GM19238 (cell line): ENCODE data around the gene TMEM254.
A peak's percentile ranks its signal among the peaks of the same experiment; 100 is the strongest.
"Not testable (repeated sequence)": the region's sequence is repeated elsewhere in the genome, so short reads cannot be mapped to it uniquely, and the experiment has no call there.

Experiments
- DNase-seq: peaks from one replicate; pipeline ENCODE4 v3.0.0; 2011; ENCODE audit warnings: low spot score; ENCODE audit not compliant: insufficient read length

The TMEM254 gene

DNA sequence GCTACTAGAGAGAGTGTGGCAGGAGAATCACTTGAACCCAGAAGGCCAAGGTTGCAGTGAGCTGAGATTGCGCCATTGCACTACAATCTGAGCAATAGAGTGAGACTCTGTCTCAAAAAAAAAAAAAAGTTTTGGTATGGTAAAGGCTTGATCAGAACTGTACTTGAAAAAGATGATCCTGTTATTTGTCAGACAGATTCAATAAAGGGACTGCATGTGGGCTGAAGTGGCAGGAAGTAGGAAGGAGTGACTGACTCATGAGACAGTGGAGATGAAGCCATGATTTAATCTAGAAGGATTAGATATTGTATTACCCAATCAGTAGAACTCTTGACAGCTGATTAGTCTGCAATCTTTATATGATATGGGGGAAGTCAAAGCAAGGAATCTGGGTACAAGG is 2.7 kb upstream of the TMEM254 start:
- no peak for DNase-seq

DNA sequence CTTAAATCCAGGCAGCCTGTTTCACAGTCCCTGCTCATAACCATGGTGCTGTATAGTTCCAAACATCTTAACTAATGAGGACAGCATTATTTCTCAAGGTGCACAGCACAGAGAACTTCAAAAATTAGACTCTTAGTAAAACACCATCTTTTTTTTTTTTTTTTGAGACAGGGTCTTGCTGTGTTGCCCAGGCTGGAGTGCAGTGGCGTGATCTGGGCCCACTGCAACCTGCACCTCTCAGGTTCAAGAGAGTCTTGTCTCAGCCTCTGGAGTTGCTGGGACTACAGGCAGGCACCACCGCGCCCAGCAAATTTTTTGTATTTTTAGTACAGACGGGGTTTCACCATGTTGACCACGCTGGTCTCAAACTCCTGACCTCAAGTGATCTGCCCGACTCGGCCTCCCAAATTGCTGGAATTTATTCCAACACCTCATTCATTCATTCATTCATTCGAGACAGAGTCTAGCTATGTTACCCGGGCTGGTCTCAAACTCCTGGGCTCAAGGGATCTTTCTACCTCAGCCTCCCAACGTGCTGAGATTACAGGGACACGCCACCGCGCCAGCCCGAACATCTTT is 507 bp upstream of the TMEM254 start:
- no peak for DNase-seq

DNA sequence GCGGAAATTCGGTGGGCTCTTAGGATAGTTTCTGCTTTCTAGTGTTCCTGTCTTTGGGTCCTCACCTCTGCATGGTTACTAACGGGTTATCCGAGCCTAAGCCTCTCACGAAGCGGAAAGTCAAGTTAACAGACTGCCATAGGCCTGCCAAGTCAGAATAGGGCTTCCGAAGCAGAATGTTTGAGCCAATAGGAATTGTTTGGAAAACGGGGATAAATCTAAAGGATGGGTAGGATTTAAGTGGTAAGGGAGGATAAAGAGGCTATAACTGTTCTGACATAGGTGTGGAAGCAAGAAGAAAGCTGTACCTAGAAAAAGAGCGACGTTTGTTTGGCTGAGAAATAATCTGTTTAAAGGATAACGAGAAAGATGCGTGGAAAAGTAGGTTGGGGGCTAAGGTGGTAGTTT is 851 bp downstream of the TMEM254 start:
- no peak for DNase-seq

DNA sequence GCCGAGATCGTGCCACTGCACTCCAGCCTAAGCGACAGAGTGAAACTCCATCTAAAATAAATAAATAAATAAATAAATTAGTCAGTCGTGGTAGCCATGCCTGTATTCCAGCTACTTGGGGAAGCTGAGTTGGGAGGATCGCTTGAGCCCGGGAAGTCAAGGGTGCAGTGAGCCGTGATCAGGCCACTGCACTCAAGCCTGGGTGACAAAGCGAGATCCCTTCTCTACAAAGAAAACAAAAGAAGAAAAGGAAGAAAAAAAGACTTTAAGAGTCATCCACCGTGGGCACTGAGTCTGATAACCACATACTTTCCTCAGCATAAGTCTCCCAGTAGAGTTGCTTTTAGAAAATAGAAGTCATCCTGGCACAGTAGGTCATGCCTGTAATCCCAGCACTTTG is 2.6 kb downstream of the TMEM254 start:
- no peak for DNase-seq

DNA sequence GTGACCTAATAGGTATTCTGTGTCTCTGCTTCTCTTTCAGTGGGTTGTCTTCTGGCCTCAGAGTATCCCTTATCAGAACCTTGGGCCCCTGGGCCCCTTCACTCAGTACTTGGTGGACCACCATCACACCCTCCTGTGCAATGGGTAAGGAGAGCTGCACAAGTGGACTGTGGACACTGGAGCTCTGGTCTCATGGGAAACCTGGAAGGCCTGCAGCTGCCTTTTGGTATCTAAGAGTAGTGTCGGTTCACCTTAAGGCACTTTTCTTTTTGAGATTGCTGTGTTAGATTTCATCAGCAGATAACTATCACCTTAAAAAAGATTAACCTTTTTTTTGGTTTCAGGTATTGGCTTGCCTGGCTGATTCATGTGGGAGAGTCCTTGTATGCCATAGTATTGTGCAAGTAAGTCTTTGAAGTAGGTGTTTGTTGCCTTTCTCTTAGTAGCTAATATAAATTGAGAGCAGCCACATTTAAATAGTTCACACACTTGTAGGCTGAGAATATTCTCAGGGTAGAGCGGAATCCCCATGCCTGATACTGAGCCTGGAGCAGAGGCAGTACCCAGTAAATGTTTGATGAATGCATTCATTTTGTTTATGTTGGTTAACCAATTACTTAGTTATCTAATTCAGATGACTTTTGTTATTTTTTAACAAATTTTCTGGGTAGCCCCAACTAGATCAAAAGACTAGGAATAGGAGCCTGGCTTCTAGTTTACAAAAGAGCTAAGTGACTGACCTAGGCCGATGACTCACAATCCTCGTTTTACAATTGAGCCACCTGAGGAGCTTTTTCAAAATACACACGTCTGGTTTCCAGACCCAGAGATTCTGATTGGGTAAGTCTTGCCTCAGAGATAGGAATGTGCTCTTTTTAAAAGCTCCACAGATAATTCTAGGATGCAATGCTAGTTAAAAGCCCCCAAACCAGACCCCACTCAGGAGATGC is 3.6 kb downstream of the TMEM254 start:
- DNase-seq, result no peak

DNA sequence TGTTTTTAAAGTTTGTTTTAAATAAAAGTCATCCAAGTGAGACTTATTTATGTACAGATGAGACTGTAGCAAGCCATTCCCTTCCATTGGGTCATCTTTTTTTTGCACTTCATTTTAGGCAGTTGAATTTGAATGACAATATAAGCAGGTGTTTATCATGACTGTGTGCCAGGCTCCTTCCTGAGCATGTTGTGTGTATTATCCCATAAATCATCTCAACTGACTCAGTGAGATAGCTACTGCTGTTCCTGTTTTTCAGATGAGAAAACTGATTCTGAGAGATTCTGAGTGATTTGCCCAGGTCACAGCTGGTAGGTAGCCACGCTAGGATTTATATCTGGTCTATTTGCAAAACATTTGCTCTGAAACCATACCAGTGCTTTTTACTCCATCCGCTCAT is 11.7 kb downstream of the TMEM254 start:
- no peak for DNase-seq

DNA sequence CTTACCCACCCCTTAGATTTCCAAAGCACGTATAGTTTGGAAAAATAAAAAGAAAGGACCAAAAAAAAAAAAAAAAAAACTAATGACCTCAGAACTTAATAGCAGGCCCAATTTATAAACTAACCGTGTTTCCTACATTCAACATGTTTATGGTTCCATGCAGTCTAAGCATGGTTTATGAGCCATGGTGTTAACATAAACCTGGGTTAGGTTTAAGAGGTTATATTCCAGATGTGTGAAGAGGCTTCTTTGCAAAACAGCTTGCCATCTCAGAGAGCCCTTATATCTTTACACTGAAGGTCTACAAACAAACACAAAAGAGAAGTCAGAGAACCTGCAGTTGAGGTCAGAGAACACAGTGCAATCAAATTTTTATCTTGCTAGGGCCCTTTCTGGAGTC is 15.8 kb downstream of the TMEM254 start:
- no peak for DNase-seq

DNA sequence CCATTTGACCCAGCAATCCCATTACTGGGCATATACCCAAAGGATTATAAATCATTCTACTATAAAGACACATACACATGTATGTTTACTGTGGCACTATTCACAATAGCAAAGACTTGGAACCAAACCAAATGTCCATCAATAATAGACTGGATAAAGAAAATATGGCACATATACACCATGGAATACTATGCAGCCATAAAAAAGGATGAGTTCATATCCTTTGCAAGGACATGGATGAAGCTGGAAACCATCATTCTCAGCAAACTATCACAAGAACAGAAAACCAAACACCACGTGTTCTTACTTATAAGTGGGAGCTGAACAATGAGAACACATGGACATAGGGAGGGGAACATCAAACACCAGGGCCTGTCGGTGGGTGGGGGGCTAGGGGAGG is 19.8 kb downstream of the TMEM254 start:
- not testable (repeated sequence) for DNase-seq

DNA sequence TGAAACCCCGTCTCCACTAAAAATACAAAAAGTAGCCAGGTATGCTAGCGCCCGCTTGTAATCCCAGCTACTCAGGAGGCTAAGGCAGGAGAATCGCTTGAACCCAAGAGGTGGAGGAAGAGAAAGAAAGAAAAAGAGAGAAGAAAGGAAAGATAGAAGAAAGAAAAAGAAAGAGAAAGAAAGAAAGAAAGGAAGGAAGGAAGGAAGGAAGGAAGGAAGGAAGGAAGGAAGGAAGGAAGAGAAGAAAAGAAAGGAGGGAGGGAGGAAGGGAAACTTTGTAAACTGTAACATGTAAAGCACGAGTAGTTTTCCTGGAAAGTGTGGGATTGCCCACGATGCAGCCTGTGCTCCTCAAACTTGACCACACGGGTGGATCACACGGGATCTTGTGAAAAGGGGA is 20.8 kb downstream of the TMEM254 start:
- not testable (repeated sequence) for DNase-seq

DNA sequence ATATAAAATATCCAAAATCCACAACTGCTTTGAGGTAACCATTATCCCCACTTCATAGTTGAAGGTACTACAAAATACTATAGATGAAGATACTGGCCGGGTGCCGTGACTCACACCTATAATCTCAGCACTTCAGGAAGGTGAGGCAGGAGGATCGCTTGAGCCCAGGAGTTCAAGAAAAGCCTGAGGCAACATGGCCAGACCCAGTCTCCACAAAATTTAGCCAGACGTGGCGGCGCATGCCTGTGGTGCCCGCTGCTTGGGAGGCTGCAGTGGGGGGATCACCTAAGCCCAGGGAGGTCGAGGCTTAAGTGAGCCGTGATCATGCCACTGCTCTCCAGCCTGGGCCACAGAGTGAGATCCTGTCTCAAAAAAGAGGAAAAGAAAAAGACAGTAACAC is 21.7 kb downstream of the TMEM254 start:
- DNase-seq, result no peak

DNA sequence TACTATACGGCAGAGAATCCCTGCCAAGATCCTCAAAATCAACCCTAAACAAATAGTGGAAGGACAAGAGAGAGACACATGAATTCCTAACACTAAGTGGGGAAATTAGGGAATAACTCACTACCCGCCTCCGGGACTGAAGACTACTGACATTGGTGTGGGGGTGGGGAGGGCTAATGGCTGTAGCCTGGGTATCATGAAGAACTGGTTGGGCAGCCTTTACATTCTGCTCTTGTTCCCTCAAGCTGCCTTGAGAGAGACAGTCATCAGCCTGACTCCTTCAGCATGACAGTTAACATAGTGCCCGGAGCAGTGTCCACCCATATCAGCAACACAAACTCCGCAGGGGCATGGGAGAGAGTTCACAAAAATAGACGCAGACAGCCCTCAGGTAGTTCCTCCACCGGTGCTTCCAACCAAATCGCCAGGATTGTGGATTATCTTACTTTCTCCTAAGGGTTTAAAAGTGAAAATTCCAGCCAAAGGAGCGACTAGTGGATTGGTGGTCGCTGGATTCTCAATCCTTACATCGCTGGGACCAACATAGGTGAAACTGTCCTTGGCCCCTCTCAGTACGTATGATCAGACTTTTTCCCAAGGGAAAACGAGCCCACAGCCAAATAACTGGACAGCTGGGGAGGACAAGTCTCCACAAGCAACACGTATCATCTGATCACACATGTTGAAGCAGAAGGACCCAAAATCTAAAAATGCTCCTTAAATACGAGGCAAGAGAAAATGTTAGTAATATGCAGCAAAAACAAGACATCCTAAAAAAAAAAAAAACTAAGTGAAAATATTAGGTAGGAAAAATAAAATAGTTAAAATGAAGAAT is 22.6 kb downstream of the TMEM254 start:
- DNase-seq, result no peak

DNA sequence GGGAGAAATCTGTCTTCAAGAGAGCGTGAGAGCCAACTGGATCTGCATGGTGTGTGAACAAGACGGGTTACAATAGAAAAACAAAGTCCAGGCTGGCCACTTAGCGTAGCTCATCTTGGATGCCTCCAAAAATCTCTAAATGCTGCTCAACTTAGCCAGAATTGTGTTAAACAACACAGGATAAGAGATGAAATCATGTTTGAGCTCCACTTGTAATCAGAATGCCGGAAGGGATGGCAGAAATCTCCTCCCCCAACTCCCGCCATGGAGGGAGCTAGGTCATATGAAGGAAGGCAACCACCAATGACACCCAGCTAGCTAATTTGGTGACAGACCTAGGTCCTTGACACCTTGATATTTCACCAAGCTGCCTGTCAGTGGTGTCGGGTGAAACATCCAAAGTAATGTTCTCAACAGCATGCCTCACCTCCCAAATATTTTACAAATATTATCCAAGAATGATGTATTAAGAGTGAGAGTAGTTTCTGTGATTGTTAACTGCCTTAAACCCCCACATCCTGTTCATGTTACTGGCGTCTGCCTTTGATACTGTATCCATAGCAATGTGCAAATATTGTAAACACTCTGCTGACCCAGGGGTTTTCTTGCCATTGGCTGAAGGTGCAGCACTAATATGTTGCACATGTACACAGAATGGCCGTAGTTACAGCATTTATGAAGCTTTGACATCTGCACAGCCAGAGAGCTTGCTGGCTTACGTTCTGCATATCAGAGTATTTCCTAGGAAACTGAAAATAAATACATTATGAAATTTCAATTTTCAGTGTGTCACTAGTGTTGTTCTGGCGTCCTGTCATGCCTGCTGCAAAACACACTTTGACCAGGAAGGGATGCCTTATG is 25.8 kb downstream of the TMEM254 start:
- peak; percentile 12 for DNase-seq

DNA sequence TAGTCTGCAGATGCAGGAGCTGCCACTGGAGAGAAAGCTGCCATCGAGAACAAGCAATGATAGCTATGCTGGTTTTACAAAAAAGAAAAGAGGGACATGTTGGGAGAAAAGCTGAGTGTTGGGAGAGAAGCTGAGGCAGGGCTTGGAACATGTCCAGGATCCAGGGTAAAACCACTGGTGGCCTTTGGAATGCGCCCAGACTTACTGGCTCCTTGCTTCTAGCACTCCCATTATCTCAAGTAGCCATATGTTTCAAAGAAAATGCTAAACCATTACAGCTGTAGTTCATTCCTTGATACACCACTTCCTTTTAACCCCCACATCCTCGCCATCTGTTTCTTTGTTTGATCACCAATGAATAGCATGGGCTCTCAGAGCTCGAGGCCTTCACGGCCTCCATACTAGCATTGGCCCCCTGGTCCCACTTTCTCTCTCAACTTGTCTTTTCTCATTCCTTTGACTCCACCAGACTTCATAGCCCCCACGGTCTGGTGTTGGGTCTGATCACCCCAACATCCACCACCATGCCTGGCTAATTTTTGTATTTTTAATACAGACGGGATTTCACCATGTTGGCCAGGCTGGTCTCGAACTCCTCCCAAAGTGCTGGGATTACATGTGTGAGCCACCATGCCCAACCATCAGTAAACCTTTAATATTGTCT is 30.2 kb downstream of the TMEM254 start:
- DNase-seq, result no peak

DNA sequence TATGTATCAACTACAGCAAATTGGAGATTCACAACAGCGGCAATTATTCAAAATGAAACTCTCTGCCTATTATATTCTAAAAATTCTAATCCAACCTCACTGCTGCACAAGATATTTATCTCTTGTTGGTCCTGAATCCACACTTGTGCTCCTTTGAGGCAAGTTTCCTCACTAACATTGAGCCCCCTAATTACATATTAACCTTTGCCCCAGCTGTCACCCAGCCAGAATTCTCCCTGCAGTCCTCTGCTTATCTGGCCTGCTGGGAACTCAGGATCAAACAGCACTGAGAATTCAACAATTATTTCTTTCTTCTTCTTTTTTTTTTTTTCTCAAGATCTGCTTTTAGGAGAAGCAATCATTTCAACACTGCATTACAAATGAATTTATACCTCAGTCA is 32.5 kb downstream of the TMEM254 start:
- DNase-seq, result no peak

DNA sequence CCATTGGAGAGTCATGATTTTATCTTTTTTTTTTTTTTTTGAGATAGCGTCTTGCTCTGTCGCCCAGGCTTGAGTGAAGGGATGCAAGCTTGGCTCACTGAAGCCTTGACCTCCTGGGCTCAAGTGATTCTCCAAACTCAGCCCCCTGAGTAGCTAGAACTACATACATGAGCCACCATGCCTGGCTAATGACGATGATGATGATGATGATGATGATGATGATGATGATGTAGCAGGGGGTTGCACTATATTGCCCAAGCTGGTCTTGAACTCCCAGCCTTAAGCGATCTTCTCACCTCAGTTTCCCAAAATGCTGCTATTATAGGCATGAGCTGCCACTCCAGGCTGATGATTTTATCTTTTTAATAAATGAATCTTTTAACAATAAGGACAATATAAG is 40.2 kb downstream of the TMEM254 start:
- no peak for DNase-seq

DNA sequence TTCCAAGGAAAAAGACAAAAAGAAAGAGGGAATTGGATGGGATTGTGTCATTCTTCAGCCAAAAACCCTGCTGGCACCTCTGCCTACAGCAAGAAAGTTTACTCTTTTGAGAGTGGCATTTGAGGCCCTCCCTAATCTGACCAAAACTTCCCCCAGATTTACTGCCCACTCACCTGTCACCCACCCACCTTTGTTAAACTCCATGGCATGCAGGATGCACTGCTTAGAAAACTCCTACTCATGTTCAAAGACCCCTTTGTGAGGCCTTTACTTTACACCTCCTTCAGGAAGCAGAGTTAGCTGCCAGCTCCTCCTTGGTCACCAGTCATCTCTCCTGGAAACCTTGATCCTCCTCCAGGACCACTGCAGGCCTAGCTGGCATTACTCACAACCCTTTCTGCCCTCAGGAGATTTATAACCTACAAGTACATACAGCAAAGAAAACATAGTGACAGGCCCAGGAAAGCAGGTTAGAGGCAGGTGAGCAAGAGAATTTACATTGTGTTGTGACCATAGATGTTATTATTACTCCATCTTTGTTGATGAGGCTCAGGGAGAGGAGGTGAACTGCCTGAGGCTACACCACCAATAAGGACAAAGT is 43.7 kb downstream of the TMEM254 start:
- no peak for DNase-seq

DNA sequence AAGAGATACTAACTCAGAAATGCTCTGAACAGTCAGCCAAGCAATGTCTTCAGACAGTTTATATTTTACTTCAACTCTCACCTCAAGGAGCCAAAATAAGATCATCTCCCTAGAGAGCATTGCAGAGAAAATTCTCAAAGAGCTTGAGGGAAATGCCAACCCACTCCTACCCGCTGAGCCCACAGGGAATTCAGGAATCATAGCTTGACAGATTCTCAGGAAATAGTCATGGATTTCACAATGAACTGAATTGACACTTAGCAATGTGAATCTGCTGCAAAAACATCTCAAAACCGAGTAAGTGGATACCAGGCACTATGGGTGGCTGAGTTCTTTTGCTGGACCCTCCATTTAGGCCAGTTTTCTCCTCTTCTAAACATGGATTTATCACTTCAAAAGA is 44.3 kb downstream of the TMEM254 start:
- DNase-seq, result no peak

DNA sequence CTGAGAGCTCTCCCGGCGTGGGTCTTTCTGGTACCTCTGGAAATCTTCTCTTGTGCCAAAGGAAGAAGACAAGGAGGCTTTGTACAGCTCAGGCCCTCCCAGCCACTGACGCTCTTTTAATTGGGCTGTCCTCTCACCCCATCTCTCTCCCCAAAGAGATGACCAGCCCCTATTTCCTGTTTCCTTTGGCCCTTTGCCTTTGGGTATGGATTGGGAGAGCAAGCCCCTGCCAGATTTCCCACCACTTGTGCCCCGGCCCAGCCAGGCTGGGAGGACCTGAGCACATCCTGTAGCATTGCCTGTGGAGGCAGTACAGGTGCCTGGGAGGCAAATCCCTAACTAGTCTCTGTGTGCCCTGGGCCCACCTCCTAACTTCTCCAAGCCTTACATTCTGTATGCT is 48.4 kb downstream of the TMEM254 start:
- DNase-seq, result no peak

DNA sequence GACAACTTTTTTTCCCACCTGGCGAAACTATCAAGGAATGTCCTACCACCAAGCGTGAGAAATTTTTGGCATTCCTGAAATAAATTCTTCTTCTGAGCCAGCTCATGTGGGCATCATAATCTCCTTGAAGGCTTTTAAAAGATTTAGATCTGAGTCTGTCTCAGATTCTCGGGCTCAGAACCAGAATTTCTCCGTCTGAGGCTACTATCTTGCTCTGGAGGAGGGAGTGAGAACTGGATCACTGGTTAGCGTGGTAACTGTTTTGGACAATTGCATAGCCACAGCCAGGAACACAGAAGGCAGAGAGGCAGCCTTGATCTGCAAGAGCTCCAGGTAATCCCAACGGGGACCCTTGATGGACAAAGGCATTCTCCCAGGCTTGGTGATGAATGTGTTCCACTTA is 53.0 kb downstream of the TMEM254 start:
- no peak for DNase-seq
